Nephron (organoid): ENCODE results near the gene KAT6B.

Experiments used
- H3K27ac Mint-ChIP-seq, 3 experiments: 2 replicates each; pipeline ENCODE4 v1.8.0; 2020; ENCODE audit warnings: mixed read lengths in 3 of 3, mild to moderate bottlenecking in 2 of 3, moderate library complexity in 1 of 3
- H3K27me3 Mint-ChIP-seq: 2 replicates; pipeline ENCODE4 v1.8.0; 2021; ENCODE audit warnings: low read depth, mild to moderate bottlenecking, moderate library complexity, mixed read lengths
- H3K36me3 Mint-ChIP-seq: 2 replicates; pipeline ENCODE4 v1.8.0; 2020; ENCODE audit warnings: low read depth, mixed read lengths
- H3K4me1 Mint-ChIP-seq: 2 replicates; pipeline ENCODE4 v1.8.0; 2020; ENCODE audit warnings: mixed read lengths
- H3K4me3 Mint-ChIP-seq, 3 experiments: 2 replicates each; pipeline ENCODE4 v1.8.0; 2020; ENCODE audit warnings: mild to moderate bottlenecking in 3 of 3, mixed read lengths in 3 of 3, moderate library complexity in 2 of 3
- H3K9me3 Mint-ChIP-seq: 2 replicates; pipeline ENCODE4 v1.8.0; 2020; ENCODE audit warnings: mixed read lengths
- CTCF ChIP-seq, 3 experiments: fragments of 200-600 bp; sonication (generic); IDR thresholded peaks; one replicate each; pipeline ENCODE4 v1.5.0; 2021; ENCODE audit warnings: antibody characterized with exemption in 3 of 3; ENCODE audit not compliant: unreplicated experiment in 3 of 3

The KAT6B gene

GRCh38 chr10:74921744-74922143 is 95.3 kb downstream of the KAT6B start:
- no peaks in the 10 kb centered on the region for H3K27me3 Mint-ChIP-seq
- no peak overlapping the region for H3K4me3 Mint-ChIP-seq
- H3K27ac Mint-ChIP-seq, result peak overlapping the region in 1 of 3 experiments; percentile 14
- TF ChIP-seq CTCF (IDR thresholded peaks at IDR 0.05; ENCODE audit: unreplicated experiment in 3 of 3), result no peak
- peaks cover 28% of the 10 kb centered on the region for H3K36me3 Mint-ChIP-seq
- H3K9me3 Mint-ChIP-seq, result peaks cover 16% of the 10 kb centered on the region
- H3K4me1 Mint-ChIP-seq, result peaks cover 51% of the 10 kb centered on the region

GRCh38 chr10:74922921-74923320 is 96.5 kb downstream of the KAT6B start:
- peaks cover 24% of the 10 kb centered on the region for H3K36me3 Mint-ChIP-seq
- H3K4me1 Mint-ChIP-seq, result peaks cover 57% of the 10 kb centered on the region
- no peak overlapping the region for H3K4me3 Mint-ChIP-seq
- no peak for TF ChIP-seq CTCF (IDR thresholded peaks at IDR 0.05; ENCODE audit: unreplicated experiment in 3 of 3)
- peak overlapping the region in 2 of 3 experiments; percentile 31 to 43 for H3K27ac Mint-ChIP-seq
- peaks cover 13% of the 10 kb centered on the region for H3K9me3 Mint-ChIP-seq
- H3K27me3 Mint-ChIP-seq, result no peaks in the 10 kb centered on the region

GRCh38 chr10:74923556-74923955 is 97.2 kb downstream of the KAT6B start:
- Mint-ChIP-seq H3K4me1 (peaks cover 63% of the 10 kb centered on the region), H3K27ac (peak overlapping the region; percentile 27 to 38 (median 31)), H3K9me3 (peaks cover 13% of the 10 kb centered on the region), H3K27me3 (no peaks in the 10 kb centered on the region), H3K36me3 (peaks cover 19% of the 10 kb centered on the region), H3K4me3 (peak overlapping the region in 2 of 3 experiments; percentile 33)
- no peak for TF ChIP-seq CTCF (IDR thresholded peaks at IDR 0.05; ENCODE audit: unreplicated experiment in 3 of 3)

GRCh38 chr10:74924251-74924963 is 98.0 kb downstream of the KAT6B start:
- Mint-ChIP-seq H3K27me3 (no peaks in the 10 kb centered on the region), H3K9me3 (peaks cover 13% of the 10 kb centered on the region), H3K36me3 (peaks cover 19% of the 10 kb centered on the region), H3K27ac (peak overlapping the region; percentile 16 to 35 (median 31)), H3K4me3 (no peak overlapping the region), H3K4me1 (peaks cover 72% of the 10 kb centered on the region)
- no peak for TF ChIP-seq CTCF (IDR thresholded peaks at IDR 0.05; ENCODE audit: unreplicated experiment in 3 of 3)

- Mint-ChIP-seq H3K27me3 (no peaks in the 10 kb centered on the region), H3K4me3 (no peak overlapping the region), H3K27ac (peak overlapping the region in 2 of 3 experiments; percentile 58 to 64), H3K9me3 (peaks cover 5% of the 10 kb centered on the region), H3K36me3 (peaks cover 10% of the 10 kb centered on the region), H3K4me1 (peaks cover 72% of the 10 kb centered on the region)
- no peak for TF ChIP-seq CTCF (IDR thresholded peaks at IDR 0.05; ENCODE audit: unreplicated experiment in 3 of 3)
Measured at GRCh38 chr10:74925291-74925690, 98.9 kb downstream of the KAT6B start.

GRCh38 chr10:74925708-74926107 is 99.3 kb downstream of the KAT6B start:
- H3K27ac Mint-ChIP-seq, result peak overlapping the region in 2 of 3 experiments; percentile 58 to 64
- H3K27me3 Mint-ChIP-seq, result no peaks in the 10 kb centered on the region
- peaks cover 3% of the 10 kb centered on the region for H3K9me3 Mint-ChIP-seq
- H3K36me3 Mint-ChIP-seq, result peaks cover 6% of the 10 kb centered on the region
- H3K4me3 Mint-ChIP-seq, result peak overlapping the region in 1 of 3 experiments; percentile 29
- no peak for TF ChIP-seq CTCF (IDR thresholded peaks at IDR 0.05; ENCODE audit: unreplicated experiment in 3 of 3)
- peaks cover 74% of the 10 kb centered on the region for H3K4me1 Mint-ChIP-seq
